ENCODE data around the gene ZBTB16. TPM values are rescaled to one million over a fixed set of nuclear protein-coding genes. Genes with fewer than 3 reads are reported as not detected.

Gene ZBTB16
- total and polyA plus RNA-seq, 5 donors: 49.8 to 89.7 (median 75.5) TPM

DNA sequence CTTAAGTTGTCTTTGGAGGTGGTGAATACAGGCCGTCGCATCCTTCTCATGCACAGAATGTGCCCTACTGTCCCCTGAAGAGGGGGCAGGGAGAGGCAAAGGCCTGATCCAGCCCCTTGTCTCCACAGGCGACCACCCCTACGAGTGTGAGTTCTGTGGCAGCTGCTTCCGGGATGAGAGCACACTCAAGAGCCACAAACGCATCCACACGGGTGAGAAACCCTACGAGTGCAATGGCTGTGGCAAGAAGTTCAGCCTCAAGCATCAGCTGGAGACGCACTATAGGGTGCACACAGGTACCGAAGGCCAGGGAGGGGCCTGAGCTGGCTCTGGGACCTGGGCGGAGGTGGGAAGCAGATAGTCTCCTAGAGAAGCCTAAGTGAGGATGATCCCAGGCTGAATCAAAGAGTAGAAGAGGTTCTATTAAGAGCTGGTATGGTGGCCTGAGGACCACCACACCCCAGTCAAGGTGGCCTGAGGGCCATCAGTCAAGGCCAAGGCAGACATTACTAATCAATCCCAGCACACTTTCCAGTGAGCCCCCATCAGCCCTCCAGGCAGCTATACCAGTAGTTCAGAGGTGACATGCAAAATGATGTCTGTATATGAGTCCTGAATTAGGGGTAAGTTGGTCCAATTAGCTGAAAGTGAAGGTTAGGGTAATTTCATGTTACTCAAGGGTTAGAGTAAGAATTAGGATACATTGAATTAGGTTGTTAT lies 187.7 kb downstream of the ZBTB16 start:
- Histone ChIP-seq H3K4me1 (ENCODE audit: control insufficient read depth, insufficient read depth, low read length) (peaks cover 8% of the 10 kb centered on the region), H3K9me3 (ENCODE audit: control insufficient read depth, low read length) (no peaks in the 10 kb centered on the region), H3K27ac (ENCODE audit: low read length) (no peak overlapping the region), H3K4me3 (ENCODE audit: low read length) (no peak overlapping the region), H3K27me3 (ENCODE audit: control insufficient read depth, insufficient read depth) (no peaks in the 10 kb centered on the region)
- intact Hi-C loops (cut with DNase I): no loop called here
- 95% methylated on average over 11 of the region's 11 CpGs for WGBS
- DNase-seq: peak in 1 of 3 donors; percentile 45
- no peak for ATAC-seq

DNA sequence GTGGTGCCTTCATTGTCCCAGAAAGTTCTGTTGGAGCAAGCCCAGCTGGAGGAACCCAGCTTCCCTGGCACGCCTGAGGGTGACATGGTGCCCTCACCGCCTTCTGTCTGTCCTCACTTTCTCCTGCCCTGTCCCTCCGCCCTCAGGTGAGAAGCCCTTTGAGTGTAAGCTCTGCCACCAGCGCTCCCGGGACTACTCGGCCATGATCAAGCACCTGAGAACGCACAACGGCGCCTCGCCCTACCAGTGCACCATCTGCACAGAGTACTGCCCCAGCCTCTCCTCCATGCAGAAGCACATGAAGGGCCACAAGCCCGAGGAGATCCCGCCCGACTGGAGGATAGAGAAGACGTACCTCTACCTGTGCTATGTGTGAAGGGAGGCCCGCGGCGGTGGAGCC lies 190.7 kb downstream of the ZBTB16 start:
- WGBS: 94% methylated on average over 17 of the region's 17 CpGs
- DNase-seq (peak in 1 of 3 donors; percentile 70), ATAC-seq (peak; percentile 2)
- Histone ChIP-seq H3K9me3 (ENCODE audit: control insufficient read depth, low read length) (no peaks in the 10 kb centered on the region), H3K27ac (ENCODE audit: low read length) (no peak overlapping the region), H3K4me3 (ENCODE audit: low read length) (no peak overlapping the region), H3K27me3 (ENCODE audit: control insufficient read depth, insufficient read depth) (no peaks in the 10 kb centered on the region), H3K4me1 (ENCODE audit: control insufficient read depth, insufficient read depth, low read length) (peaks cover 2% of the 10 kb centered on the region)
- intact Hi-C loops (cut with DNase I): loop anchor here in 3 of 4 donors (10.0 kb wide), 1 partner anchor 45 kb away; no protein-coding TSS in a partner anchor

- ATAC-seq (peak; percentile 59 to 68), DNase-seq (peak in 2 of 3 donors; percentile 65 to 77)
- H3K27me3 ChIP-seq (ENCODE audit: control insufficient read depth, insufficient read depth): no peaks in the 10 kb centered on the region
- no peak overlapping the region for H3K4me3 ChIP-seq (ENCODE audit: low read length)
- 81% methylated on average over 14 of the region's 14 CpGs for WGBS
- no peaks in the 10 kb centered on the region for H3K9me3 ChIP-seq (ENCODE audit: control insufficient read depth, low read length)
- H3K27ac ChIP-seq (ENCODE audit: low read length): peak overlapping the region; percentile 19
- intact Hi-C loops (cut with DNase I): loop anchor here in 3 of 4 donors (10.0 kb wide), 1 partner anchor 46 kb away; no protein-coding TSS in a partner anchor
- H3K4me1 ChIP-seq (ENCODE audit: control insufficient read depth, insufficient read depth, low read length): peaks cover 3% of the 10 kb centered on the region
Observed at GRCh38 chr11:114250993-114251814, 191.7 kb downstream of the ZBTB16 start.

DNA sequence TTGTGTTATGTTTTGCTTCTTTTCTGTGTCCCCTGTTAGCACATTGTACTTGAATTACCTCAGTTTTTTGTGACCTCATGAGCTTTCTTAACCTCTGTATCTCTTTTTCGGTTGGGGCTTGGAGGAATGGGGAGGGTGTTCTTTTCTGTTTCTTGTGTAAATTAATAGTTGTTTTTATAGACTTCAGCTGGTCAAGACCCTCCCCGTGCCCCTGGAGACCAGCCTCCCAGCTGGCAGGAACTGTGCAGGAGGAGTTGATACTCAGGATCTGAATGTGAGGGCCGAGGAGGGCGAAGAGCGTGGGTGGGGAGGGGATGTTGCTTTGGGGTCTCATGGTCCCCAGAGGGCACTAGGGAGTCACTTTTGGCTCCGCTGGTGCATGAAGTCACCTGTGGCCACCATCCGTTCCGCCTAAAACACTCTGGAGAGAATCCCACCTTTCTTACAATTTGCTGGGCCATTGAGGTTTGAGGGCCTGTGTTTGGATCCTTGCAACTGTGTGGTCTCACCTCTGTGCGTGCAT lies 192.4 kb downstream of the ZBTB16 start:
- peak overlapping the region; percentile 37 for H3K27ac ChIP-seq (ENCODE audit: low read length)
- no peak for ATAC-seq

GRCh38 chr11:114252767-114253166 lies 193.3 kb downstream of the ZBTB16 start:
- ATAC-seq (no peak), DNase-seq (no peak)
- no peaks in the 10 kb centered on the region for H3K27me3 ChIP-seq (ENCODE audit: control insufficient read depth, insufficient read depth)
- H3K9me3 ChIP-seq (ENCODE audit: control insufficient read depth, low read length): no peaks in the 10 kb centered on the region
- no peak overlapping the region for H3K27ac ChIP-seq (ENCODE audit: low read length)
- H3K4me1 ChIP-seq (ENCODE audit: control insufficient read depth, insufficient read depth, low read length): peaks cover 7% of the 10 kb centered on the region
- no peak overlapping the region for H3K4me3 ChIP-seq (ENCODE audit: low read length)
- intact Hi-C loops (cut with DNase I): loop anchor here in 3 of 4 donors (10.0 kb wide), 1 partner anchor 48 kb away; no protein-coding TSS in a partner anchor
- WGBS: 77% methylated on average over 9 of the region's 9 CpGs

More for the DNA sequence above, 192.4 kb downstream of the ZBTB16 start:
- no peaks in the 10 kb centered on the region for H3K27me3 ChIP-seq (ENCODE audit: control insufficient read depth, insufficient read depth)
- H3K4me3 ChIP-seq (ENCODE audit: low read length): no peak overlapping the region
- peak in 2 of 3 donors; percentile 38 to 81 for DNase-seq
- intact Hi-C loops (cut with DNase I): loop anchor here in 3 of 4 donors (10.0 kb wide), 1 partner anchor 47 kb away; no protein-coding TSS in a partner anchor
- H3K9me3 ChIP-seq (ENCODE audit: control insufficient read depth, low read length): no peaks in the 10 kb centered on the region
- H3K4me1 ChIP-seq (ENCODE audit: control insufficient read depth, insufficient read depth, low read length): peaks cover 7% of the 10 kb centered on the region
- 80% methylated on average over 9 of the region's 9 CpGs for WGBS

GRCh38 chr11:114253771-114254170 lies 194.3 kb downstream of the ZBTB16 start:
- ATAC-seq: no peak
- Histone ChIP-seq H3K27me3 (ENCODE audit: control insufficient read depth, insufficient read depth) (no peaks in the 10 kb centered on the region), H3K4me1 (ENCODE audit: control insufficient read depth, insufficient read depth, low read length) (peaks cover 10% of the 10 kb centered on the region), H3K27ac (ENCODE audit: low read length) (no peak overlapping the region), H3K9me3 (ENCODE audit: control insufficient read depth, low read length) (no peaks in the 10 kb centered on the region), H3K4me3 (ENCODE audit: low read length) (no peak overlapping the region)
- WGBS: 76% methylated on average over 2 of the region's 2 CpGs
- peak in 1 of 3 donors; percentile 61 for DNase-seq
- intact Hi-C loops (cut with DNase I): loop anchor here in 3 of 4 donors (10.0 kb wide), 1 partner anchor 49 kb away; no protein-coding TSS in a partner anchor

DNA sequence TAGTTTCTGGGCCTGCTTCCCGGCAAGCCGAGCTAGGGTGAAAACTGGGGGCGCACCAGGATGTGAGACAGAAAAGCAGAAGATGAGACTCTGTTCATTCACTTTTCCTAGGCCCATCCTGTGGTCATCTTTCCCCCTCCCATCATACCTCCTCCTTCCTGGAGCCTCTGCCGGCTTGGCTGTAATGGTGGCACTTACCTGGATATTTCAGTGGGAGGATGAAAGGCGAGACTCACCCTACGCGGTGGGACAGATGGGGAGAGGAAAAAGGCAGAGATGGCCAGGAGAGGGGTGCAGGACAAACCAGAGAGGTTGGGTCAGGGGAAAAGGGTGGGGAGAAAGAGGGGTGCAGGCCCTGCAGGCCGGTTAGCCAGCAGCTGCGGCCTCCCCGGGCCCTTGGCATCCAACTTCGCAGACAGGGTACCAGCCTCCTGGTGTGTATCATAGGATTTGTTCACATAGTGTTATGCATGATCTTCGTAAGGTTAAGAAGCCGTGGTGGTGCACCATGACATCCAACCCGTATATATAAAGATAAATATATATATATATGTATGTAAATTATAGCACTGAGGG lies 195.1 kb downstream of the ZBTB16 start:
- intact Hi-C loops (cut with DNase I): loop anchor here (5.0 to 10.0 kb wide), 3 partner anchors 50 to 217 kb away; no protein-coding TSS in a partner anchor
- DNase-seq: peak in 1 of 3 donors; percentile 40
- peaks cover 10% of the 10 kb centered on the region for H3K4me1 ChIP-seq (ENCODE audit: control insufficient read depth, insufficient read depth, low read length)
- H3K27ac ChIP-seq (ENCODE audit: low read length): no peak overlapping the region
- H3K27me3 ChIP-seq (ENCODE audit: control insufficient read depth, insufficient read depth): no peaks in the 10 kb centered on the region
- H3K4me3 ChIP-seq (ENCODE audit: low read length): no peak overlapping the region
- no peaks in the 10 kb centered on the region for H3K9me3 ChIP-seq (ENCODE audit: control insufficient read depth, low read length)
- no peak for ATAC-seq
- 93% methylated on average over 14 of the region's 14 CpGs for WGBS

DNA sequence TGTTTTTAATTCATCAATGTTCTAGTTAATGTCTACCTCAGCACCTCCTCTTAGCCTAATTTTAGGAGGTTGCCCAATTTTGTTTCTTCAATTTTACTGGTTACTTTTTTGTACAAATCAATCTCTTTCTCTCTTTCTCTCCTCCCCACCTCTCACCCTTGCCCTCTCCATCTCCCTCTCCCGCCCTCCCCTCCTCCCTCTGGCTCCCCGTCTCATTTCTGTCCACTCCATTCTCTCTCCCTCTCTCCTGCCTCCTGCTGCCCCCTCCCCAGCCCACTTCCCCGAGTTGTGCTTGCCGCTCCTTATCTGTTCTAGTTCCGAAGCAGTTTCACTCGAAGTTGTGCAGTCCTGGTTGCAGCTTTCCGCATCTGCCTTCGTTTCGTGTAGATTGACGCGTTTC lies 195.8 kb downstream of the ZBTB16 start:
- H3K27ac ChIP-seq (ENCODE audit: low read length): no peak overlapping the region
- no peak for ATAC-seq
- H3K4me3 ChIP-seq (ENCODE audit: low read length): no peak overlapping the region
- H3K9me3 ChIP-seq (ENCODE audit: control insufficient read depth, low read length): no peaks in the 10 kb centered on the region
- H3K4me1 ChIP-seq (ENCODE audit: control insufficient read depth, insufficient read depth, low read length): peaks cover 12% of the 10 kb centered on the region
- H3K27me3 ChIP-seq (ENCODE audit: control insufficient read depth, insufficient read depth): no peaks in the 10 kb centered on the region
- DNase-seq: no peak
- intact Hi-C loops (cut with DNase I): loop anchor here (5.0 to 10.0 kb wide), 3 partner anchors 50 to 218 kb away; no protein-coding TSS in a partner anchor
- WGBS: 88% methylated on average over 11 of the region's 11 CpGs

DNA sequence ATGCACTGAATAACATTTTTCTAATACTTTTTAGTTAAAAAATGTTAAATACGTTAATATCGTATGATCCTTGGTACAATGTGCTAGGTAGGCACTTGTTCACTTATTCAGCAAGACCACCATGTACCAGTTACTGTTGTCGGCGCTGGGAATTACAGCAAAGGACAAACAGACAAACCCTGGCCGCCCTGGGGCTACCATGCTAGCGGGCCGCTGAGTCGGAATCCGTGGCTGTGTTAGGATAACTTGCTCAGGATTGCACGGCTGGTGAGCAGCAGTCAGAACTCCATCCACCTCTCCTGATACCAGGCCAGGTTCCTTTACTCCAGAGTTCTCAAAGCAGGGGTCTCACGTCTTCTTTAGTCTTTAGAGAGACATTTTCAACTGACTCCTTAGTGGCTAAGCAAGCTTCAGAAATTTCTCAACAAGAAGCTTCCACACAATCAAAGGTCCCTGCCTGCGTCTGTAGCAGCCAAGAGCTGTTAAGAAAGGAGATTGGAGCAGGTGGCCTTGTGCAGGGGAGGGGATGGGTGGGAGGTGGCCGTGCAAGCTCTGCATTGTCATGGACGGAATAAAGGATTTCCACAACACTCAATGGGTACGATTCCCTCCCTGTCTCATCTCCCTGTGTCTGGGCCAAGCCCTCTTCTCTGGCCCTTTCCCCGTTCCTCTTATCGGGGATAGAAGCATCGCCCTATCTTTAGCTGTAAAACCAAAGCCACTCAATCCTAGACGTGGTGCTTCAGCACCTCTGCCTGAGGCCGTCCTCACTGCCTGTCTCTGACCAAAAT lies 196.9 kb downstream of the ZBTB16 start:
- H3K4me3 ChIP-seq (ENCODE audit: low read length): no peak overlapping the region
- peaks cover 18% of the 10 kb centered on the region for H3K4me1 ChIP-seq (ENCODE audit: control insufficient read depth, insufficient read depth, low read length)
- H3K27me3 ChIP-seq (ENCODE audit: control insufficient read depth, insufficient read depth): no peaks in the 10 kb centered on the region
- intact Hi-C loops (cut with DNase I): loop anchor here (5.0 to 10.0 kb wide), 3 partner anchors 52 to 219 kb away; no protein-coding TSS in a partner anchor
- ATAC-seq (peak; percentile 0 to 1), DNase-seq (peak in 1 of 3 donors; percentile 73)
- 75% methylated on average over 20 of the region's 20 CpGs for WGBS
- H3K9me3 ChIP-seq (ENCODE audit: control insufficient read depth, low read length): no peaks in the 10 kb centered on the region
- H3K27ac ChIP-seq (ENCODE audit: low read length): peak overlapping the region; percentile 42

- Histone ChIP-seq H3K27ac (ENCODE audit: low read length) (peak overlapping the region; percentile 42), H3K4me3 (ENCODE audit: low read length) (no peak overlapping the region), H3K27me3 (ENCODE audit: control insufficient read depth, insufficient read depth) (no peaks in the 10 kb centered on the region), H3K4me1 (ENCODE audit: control insufficient read depth, insufficient read depth, low read length) (peaks cover 16% of the 10 kb centered on the region), H3K9me3 (ENCODE audit: control insufficient read depth, low read length) (no peaks in the 10 kb centered on the region)
- intact Hi-C loops (cut with DNase I): loop anchor here (5.0 to 10.0 kb wide), 3 partner anchors 52 to 220 kb away; no protein-coding TSS in a partner anchor
- ATAC-seq (no peak), DNase-seq (peak in 1 of 3 donors; percentile 63)
- 78% methylated on average over 10 of the region's 10 CpGs for WGBS
Observed at GRCh38 chr11:114256967-114257286, 197.4 kb downstream of the ZBTB16 start.
